Ovary (tissue), 3 donors: ENCODE measurements around the gene TINAG.

Experiments
- POLR2A ChIP-seq: fragments of 450-650 bp; IDR thresholded peaks from one replicate; pipeline ENCODE4 v1.6.1; 2017; ENCODE audit warnings: antibody characterized with exemption, mild to moderate bottlenecking, moderate library complexity
- TF ChIP-seq, protein P1 (sequence below), 3 donors: fragments of 450-650 bp in 2 of 3; fragments of 200-600 bp in 1 of 3; IDR thresholded peaks; one replicate each; pipeline versions ENCODE4 v1.5.1 to v1.8.0; 2016 to 2022; ENCODE audit warnings: antibody characterized with exemption in 3 of 3, mild to moderate bottlenecking in 1 of 3
- donor health status: DM: no; HTN: no; CAD: no.

DNA sequence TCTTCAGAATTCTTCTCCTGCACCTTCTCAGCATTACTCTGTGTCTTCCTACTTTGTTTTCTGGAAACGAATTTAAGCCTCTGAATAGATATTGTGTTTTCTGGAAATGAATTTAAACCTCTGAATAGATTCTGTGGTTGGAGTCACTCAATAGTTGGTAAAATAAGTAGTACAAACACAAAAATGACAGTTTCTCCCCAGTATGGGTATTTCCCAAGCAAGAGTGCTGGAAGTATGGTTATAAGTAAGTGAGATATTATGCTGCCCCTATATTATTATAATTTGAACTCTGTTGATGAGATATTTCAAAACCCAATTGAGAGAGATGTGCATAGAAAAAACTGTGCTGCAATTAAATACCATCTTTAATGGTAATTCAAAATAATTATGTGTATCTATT is 94.9 kb downstream of the TINAG start:
- TF ChIP-seq, protein P1, sequence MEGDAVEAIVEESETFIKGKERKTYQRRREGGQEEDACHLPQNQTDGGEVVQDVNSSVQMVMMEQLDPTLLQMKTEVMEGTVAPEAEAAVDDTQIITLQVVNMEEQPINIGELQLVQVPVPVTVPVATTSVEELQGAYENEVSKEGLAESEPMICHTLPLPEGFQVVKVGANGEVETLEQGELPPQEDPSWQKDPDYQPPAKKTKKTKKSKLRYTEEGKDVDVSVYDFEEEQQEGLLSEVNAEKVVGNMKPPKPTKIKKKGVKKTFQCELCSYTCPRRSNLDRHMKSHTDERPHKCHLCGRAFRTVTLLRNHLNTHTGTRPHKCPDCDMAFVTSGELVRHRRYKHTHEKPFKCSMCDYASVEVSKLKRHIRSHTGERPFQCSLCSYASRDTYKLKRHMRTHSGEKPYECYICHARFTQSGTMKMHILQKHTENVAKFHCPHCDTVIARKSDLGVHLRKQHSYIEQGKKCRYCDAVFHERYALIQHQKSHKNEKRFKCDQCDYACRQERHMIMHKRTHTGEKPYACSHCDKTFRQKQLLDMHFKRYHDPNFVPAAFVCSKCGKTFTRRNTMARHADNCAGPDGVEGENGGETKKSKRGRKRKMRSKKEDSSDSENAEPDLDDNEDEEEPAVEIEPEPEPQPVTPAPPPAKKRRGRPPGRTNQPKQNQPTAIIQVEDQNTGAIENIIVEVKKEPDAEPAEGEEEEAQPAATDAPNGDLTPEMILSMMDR (IDR thresholded peaks at IDR 0.05) = no peak
- TF ChIP-seq POLR2A = no peak
